Measurements from ENCODE around the gene MED8. TPM values are rescaled to one million over a fixed set of nuclear protein-coding genes. Genes with fewer than 3 reads are reported as not detected.

The MED8 gene
- total and polyA plus RNA-seq, 2 experiments from 2014 or later: 16.6 to 25.7 TPM

GRCh38 chr1:43388613-43389012, 987 bp downstream of the MED8 start:
- peak overlapping the region; percentile 98 for H3K4me3 Mint-ChIP-seq
- H3K36me3 Mint-ChIP-seq (ENCODE audit: low read depth): peaks cover 31% of the 10 kb centered on the region
- Histone ChIP-seq H4K20me1 (replicated peaks; ENCODE audit: insufficient read depth) (peaks cover 8% of the 10 kb centered on the region), H3K4me2 (peak overlapping the region; percentile 95), H2AFZ (no peak overlapping the region), H3K4me1 (ENCODE audit: insufficient read depth) (peaks cover 13% of the 10 kb centered on the region; the same call in 1 of the 2 replicates), H3F3A (replicated peaks; ENCODE audit: low read depth) (no peaks in the 10 kb centered on the region), H3K9me2 (ENCODE audit: insufficient read depth) (no peaks in the 10 kb centered on the region), H3K27ac (ENCODE audit: low read depth) (no peak overlapping the region), H3K79me2 (replicated peaks; ENCODE audit: insufficient read depth) (peaks cover 34% of the 10 kb centered on the region), H3K27me3 (ENCODE audit: insufficient read depth) (no peaks in the 10 kb centered on the region), H3K4me3 (peak overlapping the region; percentile 66), H3K36me3 (ENCODE audit: insufficient read depth) (peaks cover 25% of the 10 kb centered on the region)
- ATAC-seq (no peak), DNase-seq (ENCODE audit: low spot score) (no peak)
- no peak overlapping the region for H3K27ac Mint-ChIP-seq
- TF ChIP-seq JUNB (IDR thresholded peaks at IDR 0.05; ENCODE audit: unreplicated experiment): no peak
- no peak for TF ChIP-seq ZNF331 (CRISPR knock-in tag; IDR thresholded peaks at IDR 0.05; ENCODE audit: low read depth)
- TF ChIP-seq NANOG (IDR thresholded peaks at IDR 0.05; ENCODE audit: borderline replicate concordance): no peak
- no peak for TF ChIP-seq EZH2phosphoT487 (IDR thresholded peaks at IDR 0.05; ENCODE audit: unreplicated experiment)
- TF ChIP-seq ZNF462 (CRISPR knock-in tag; IDR thresholded peaks at IDR 0.05): no peak
- no peak for TF ChIP-seq CTCF (conservative IDR thresholded peaks at IDR 0.05; ENCODE audit: low read depth in 2 of 2)
- no peak for TF ChIP-seq POLR2AphosphoS5 (IDR thresholded peaks at IDR 0.05; ENCODE audit: low read depth)
- TF ChIP-seq REST (IDR thresholded peaks at IDR 0.05; ENCODE audit: unreplicated experiment): no peak
- no peak for TF ChIP-seq ETS1 (IDR thresholded peaks at IDR 0.05)
- no peak for TF ChIP-seq CREB1 (CRISPR knock-in tag; IDR thresholded peaks at IDR 0.05; ENCODE audit: low read depth)
- no peak for TF ChIP-seq EZH2 (IDR thresholded peaks at IDR 0.05; ENCODE audit: low read depth, unreplicated experiment)
- TF ChIP-seq ZNF114 (CRISPR knock-in tag; IDR thresholded peaks at IDR 0.05): no peak
- TF ChIP-seq STAT1 (IDR thresholded peaks at IDR 0.05; ENCODE audit: unreplicated experiment): no peak
- no peaks in the 10 kb centered on the region for H3K9me3 Mint-ChIP-seq
- peaks cover 3% of the 10 kb centered on the region for H3K27me3 Mint-ChIP-seq (ENCODE audit: insufficient read depth, low read depth, poor library complexity)
- peaks cover 15% of the 10 kb centered on the region for H3K4me1 Mint-ChIP-seq

All from GM23338 (cell line).